ENCODE data around the gene SZT2.

SZT2 gene

GRCh38 chr1:43442756-43443155 is 53.1 kb downstream of the SZT2 start:
- no peaks in the 10 kb centered on the region for H3K4me1 ChIP-seq
- H3K79me2 ChIP-seq = no peaks in the 10 kb centered on the region
- TF ChIP-seq, protein P1, sequence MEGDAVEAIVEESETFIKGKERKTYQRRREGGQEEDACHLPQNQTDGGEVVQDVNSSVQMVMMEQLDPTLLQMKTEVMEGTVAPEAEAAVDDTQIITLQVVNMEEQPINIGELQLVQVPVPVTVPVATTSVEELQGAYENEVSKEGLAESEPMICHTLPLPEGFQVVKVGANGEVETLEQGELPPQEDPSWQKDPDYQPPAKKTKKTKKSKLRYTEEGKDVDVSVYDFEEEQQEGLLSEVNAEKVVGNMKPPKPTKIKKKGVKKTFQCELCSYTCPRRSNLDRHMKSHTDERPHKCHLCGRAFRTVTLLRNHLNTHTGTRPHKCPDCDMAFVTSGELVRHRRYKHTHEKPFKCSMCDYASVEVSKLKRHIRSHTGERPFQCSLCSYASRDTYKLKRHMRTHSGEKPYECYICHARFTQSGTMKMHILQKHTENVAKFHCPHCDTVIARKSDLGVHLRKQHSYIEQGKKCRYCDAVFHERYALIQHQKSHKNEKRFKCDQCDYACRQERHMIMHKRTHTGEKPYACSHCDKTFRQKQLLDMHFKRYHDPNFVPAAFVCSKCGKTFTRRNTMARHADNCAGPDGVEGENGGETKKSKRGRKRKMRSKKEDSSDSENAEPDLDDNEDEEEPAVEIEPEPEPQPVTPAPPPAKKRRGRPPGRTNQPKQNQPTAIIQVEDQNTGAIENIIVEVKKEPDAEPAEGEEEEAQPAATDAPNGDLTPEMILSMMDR (IDR thresholded peaks at IDR 0.05) = no peak
- no peak overlapping the region for H3K4me3 ChIP-seq (ENCODE audit: low read depth, low read length)
- H3K27me3 ChIP-seq (ENCODE audit: control insufficient read depth, insufficient read depth, low read length) = no peaks in the 10 kb centered on the region
- H3K9ac ChIP-seq = no peak overlapping the region
- no peaks in the 10 kb centered on the region for H3K9me3 ChIP-seq (ENCODE audit: control insufficient read depth, low read length)
- H3K27ac ChIP-seq = no peak overlapping the region
- H3K4me2 ChIP-seq (ENCODE audit: low read length) = no peak overlapping the region
- no peak overlapping the region for H2AFZ ChIP-seq
- no peaks in the 10 kb centered on the region for H3K36me3 ChIP-seq (ENCODE audit: control insufficient read depth, insufficient read depth, low read length)

- H2AFZ ChIP-seq = no peak overlapping the region
- H3K36me3 ChIP-seq (ENCODE audit: control insufficient read depth, insufficient read depth, low read length) = no peaks in the 10 kb centered on the region
- H3K4me2 ChIP-seq (ENCODE audit: low read length) = no peak overlapping the region
- no peak overlapping the region for H3K27ac ChIP-seq
- H3K9me3 ChIP-seq (ENCODE audit: control insufficient read depth, low read length) = no peaks in the 10 kb centered on the region
- no peak overlapping the region for H3K4me3 ChIP-seq (ENCODE audit: low read depth, low read length)
- TF ChIP-seq, protein P1 (IDR thresholded peaks at IDR 0.05) = no peak
- H3K9ac ChIP-seq = no peak overlapping the region
- no peaks in the 10 kb centered on the region for H3K79me2 ChIP-seq
- no peaks in the 10 kb centered on the region for H3K27me3 ChIP-seq (ENCODE audit: control insufficient read depth, insufficient read depth, low read length)
- no peaks in the 10 kb centered on the region for H3K4me1 ChIP-seq
These were observed 53.7 kb downstream of the SZT2 start for GRCh38 chr1:43443197-43443946.

GRCh38 chr1:43444151-43444828 is 54.6 kb downstream of the SZT2 start:
- no peaks in the 10 kb centered on the region for H3K4me1 ChIP-seq
- no peak overlapping the region for H3K4me2 ChIP-seq (ENCODE audit: low read length)
- TF ChIP-seq, protein P1 (IDR thresholded peaks at IDR 0.05) = no peak
- H3K27ac ChIP-seq = no peak overlapping the region
- H3K36me3 ChIP-seq (ENCODE audit: control insufficient read depth, insufficient read depth, low read length) = no peaks in the 10 kb centered on the region
- H3K79me2 ChIP-seq = no peaks in the 10 kb centered on the region
- H2AFZ ChIP-seq = no peak overlapping the region
- no peaks in the 10 kb centered on the region for H3K27me3 ChIP-seq (ENCODE audit: control insufficient read depth, insufficient read depth, low read length)
- H3K4me3 ChIP-seq (ENCODE audit: low read depth, low read length) = no peak overlapping the region
- no peak overlapping the region for H3K9ac ChIP-seq
- H3K9me3 ChIP-seq (ENCODE audit: control insufficient read depth, low read length) = no peaks in the 10 kb centered on the region

DNA sequence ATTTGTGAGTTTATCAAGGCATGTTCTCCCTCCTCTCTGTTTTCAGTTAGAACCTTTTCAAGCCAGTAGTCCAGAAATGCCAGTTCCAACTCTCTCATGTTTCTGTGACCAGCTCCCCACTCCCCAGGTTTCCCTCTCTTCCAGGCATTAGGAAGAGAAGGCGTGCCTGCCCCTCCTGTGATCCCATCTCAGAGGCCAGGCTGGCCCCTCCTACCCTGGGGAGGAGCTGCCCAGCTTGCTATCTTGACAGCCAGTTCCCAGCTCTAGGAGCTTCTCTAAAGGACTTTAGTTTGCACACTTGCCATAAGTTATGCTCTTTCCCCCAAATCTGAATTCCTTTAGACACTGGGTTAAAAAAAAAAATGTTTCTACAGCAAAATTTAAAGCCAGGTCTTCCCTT is 55.1 kb downstream of the SZT2 start:
- TF ChIP-seq, protein P1 (IDR thresholded peaks at IDR 0.05) = no peak
- Histone ChIP-seq H3K4me3 (ENCODE audit: low read depth, low read length) (no peak overlapping the region), H3K27ac (no peak overlapping the region), H3K9me3 (ENCODE audit: control insufficient read depth, low read length) (no peaks in the 10 kb centered on the region), H3K27me3 (ENCODE audit: control insufficient read depth, insufficient read depth, low read length) (no peaks in the 10 kb centered on the region), H3K79me2 (no peaks in the 10 kb centered on the region), H3K4me1 (no peaks in the 10 kb centered on the region), H3K9ac (no peak overlapping the region), H2AFZ (no peak overlapping the region), H3K36me3 (ENCODE audit: control insufficient read depth, insufficient read depth, low read length) (no peaks in the 10 kb centered on the region), H3K4me2 (ENCODE audit: low read length) (no peak overlapping the region)
